T-helper 2 cell (primary cell): ENCODE data around the gene CD14.
"Not testable (repeated sequence)": the region's sequence is repeated elsewhere in the genome, so short reads cannot be mapped to it uniquely, and the experiment has no call there.

ENCODE experiments used
- DNase-seq, 5 experiments: peaks; one replicate each; pipeline versions ENCODE4 v3.0.0 to v3.0.0-alpha.2; 2012 to 2022
- total RNA-seq, 2 donors: gene quantifications; one replicate each; lab custom pipeline; 2026; lab: John Stamatoyannopoulos, UW

CD14 gene
- 0.34 to 1.9 reads per million in 2 donors for total RNA-seq

GRCh38 chr5:140633021-140633471, at the start of gene CD14:
Gene CD14, minus strand, starts transcription at chr5:140633175. Its CDS starts 104 bp downstream, at chr5:140633071.
- no peak for DNase-seq

GRCh38 chr5:140678993-140679392, 46.0 kb upstream of the CD14 start:
- DNase-seq = no peak

- DNase-seq = no peak
Observed at GRCh38 chr5:140677947-140678346, 45.0 kb upstream of the CD14 start.

GRCh38 chr5:140674629-140675028, 41.7 kb upstream of the CD14 start:
- DNase-seq = no peak

GRCh38 chr5:140674211-140674610, 41.2 kb upstream of the CD14 start:
- DNase-seq = no peak

GRCh38 chr5:140673187-140673976, 40.4 kb upstream of the CD14 start, which contains the start of gene DND1:
Gene DND1, minus strand, starts transcription at chr5:140673576. Its CDS starts 34 bp downstream, at chr5:140673542.
- no peak for DNase-seq

GRCh38 chr5:140672455-140673186, 39.6 kb upstream of the CD14 start:
- no peak for DNase-seq

GRCh38 chr5:140671472-140672125, 38.6 kb upstream of the CD14 start:
- no peak for DNase-seq

- not testable (repeated sequence) for DNase-seq
Observed at GRCh38 chr5:140671035-140671434, 38.1 kb upstream of the CD14 start.

- peak; percentile 90 to 97 (median 95) for DNase-seq
Observed at GRCh38 chr5:140664359-140665119, 31.6 kb upstream of the CD14 start, which contains the start of gene WDR55. Gene WDR55, plus strand, starts transcription at chr5:140664904. Its CDS starts 9 bp downstream, at chr5:140664913.

- DNase-seq = no peak
Observed at GRCh38 chr5:140664030-140664358, 31.0 kb upstream of the CD14 start.

- DNase-seq = not testable (repeated sequence)
Observed at GRCh38 chr5:140660371-140660770, 27.4 kb upstream of the CD14 start.

- DNase-seq = no peak
Observed at GRCh38 chr5:140658870-140659269, 25.9 kb upstream of the CD14 start.

GRCh38 chr5:140647042-140647419, 14.1 kb upstream of the CD14 start:
- no peak for DNase-seq

- DNase-seq = no peak
Observed at GRCh38 chr5:140642718-140643117, 9.7 kb upstream of the CD14 start.

GRCh38 chr5:140641716-140642115, 8.7 kb upstream of the CD14 start:
- DNase-seq = no peak

- DNase-seq = peak; percentile 90 to 98 (median 97)
Observed at GRCh38 chr5:140639148-140639981, 6.4 kb upstream of the CD14 start, which contains the start of gene TMCO6. Gene TMCO6, plus strand, starts transcription at chr5:140639451. Its CDS starts 77 bp downstream, at chr5:140639528.

GRCh38 chr5:140638898-140639147, 5.8 kb upstream of the CD14 start:
- not testable (repeated sequence) for DNase-seq

GRCh38 chr5:140637371-140638100, 4.6 kb upstream of the CD14 start:
- DNase-seq = no peak

- no peak for DNase-seq
Observed at GRCh38 chr5:140635291-140636257, 2.6 kb upstream of the CD14 start.
